A673 (cell line): ENCODE measurements around the gene GSDMA. TPM values are rescaled to one million over a fixed set of nuclear protein-coding genes. Genes with fewer than 3 reads are reported as not detected.

Source experiments
- BruUV-seq: library from RNA; stranded (reverse); fragments of 400-500 nt; replicated peaks from 2 replicates; lab custom pipeline; 2021; lab: Mats Ljungman, UMichigan
- CTCF ChIA-PET: fragments of 300-600 bp; sonication (Branson Sonifier 250); formaldehyde crosslinking; loops from one replicate; lab custom pipeline; 2022; ENCODE audit warnings: antibody characterized with exemption; lab: Charles Lee
- POLR2A ChIA-PET: fragments of 300-600 bp; sonication (Branson Sonifier 250); formaldehyde crosslinking; loops from one replicate; lab custom pipeline; 2022; ENCODE audit warnings: antibody characterized with exemption; ENCODE audit not compliant: low non-redundant PET; lab: Charles Lee
- DNase-seq: peaks from one replicate; pipeline ENCODE4 v3.0.0-alpha.2; 2015; ENCODE audit warnings: low spot score
- H3K27ac ChIP-seq: fragments of 200-600 bp; sonication (generic); 2 replicates; pipeline ENCODE4 v1.5.1; 2016; ENCODE audit warnings: mixed run types, low read depth, mild to moderate bottlenecking, mixed read lengths, antibody characterized with exemption, low read length; ENCODE audit not compliant: poor library complexity, severe bottlenecking
- H3K27me3 ChIP-seq: fragments of 200-600 bp; sonication (generic); replicated peaks from 2 replicates; pipeline ENCODE4 v1.6.1; 2017; ENCODE audit warnings: mixed run types, low read depth, mild to moderate bottlenecking, mixed read lengths, antibody characterized with exemption, low read length; ENCODE audit not compliant: insufficient read depth, poor library complexity
- H3K36me3 ChIP-seq: fragments of 200-600 bp; sonication (generic); 2 replicates; pipeline ENCODE4 v1.6.1; 2016; ENCODE audit warnings: mixed run types, mild to moderate bottlenecking, mixed read lengths, antibody characterized with exemption, low read length; ENCODE audit not compliant: insufficient read depth, poor library complexity, severe bottlenecking
- H3K4me1 ChIP-seq: fragments of 200-600 bp; sonication (generic); 2 replicates; pipeline ENCODE4 v1.6.1; 2017; ENCODE audit warnings: mixed run types, mild to moderate bottlenecking, mixed read lengths, antibody characterized with exemption, low read length; ENCODE audit not compliant: insufficient read depth, poor library complexity, severe bottlenecking
- H3K4me3 ChIP-seq: fragments of 200-600 bp; sonication (generic); 2 replicates; pipeline ENCODE4 v1.5.1; 2016; ENCODE audit warnings: low read depth, mixed run types, mild to moderate bottlenecking, mixed read lengths, low read length; ENCODE audit not compliant: poor library complexity, severe bottlenecking
- H3K9me3 ChIP-seq: fragments of 200-600 bp; sonication (generic); 2 replicates; pipeline ENCODE4 v1.6.1; 2016; ENCODE audit warnings: mixed run types, low read depth, mild to moderate bottlenecking, mixed read lengths, antibody characterized with exemption, low read length; ENCODE audit not compliant: poor library complexity, severe bottlenecking
- CTCF ChIP-seq: fragments of 300-800, 200-600 bp; sonication (generic); conservative IDR thresholded peaks from 2 replicates; pipeline ENCODE4 v1.5.1; 2017; ENCODE audit warnings: low read depth, mild to moderate bottlenecking, antibody characterized with exemption, low read length, moderate library complexity, mixed read lengths
- EZH2 ChIP-seq: fragments of 200-600 bp; sonication (generic); IDR thresholded peaks from 2 replicates; pipeline ENCODE4 v1.6.1; 2017; ENCODE audit warnings: borderline replicate concordance, low read depth, mild to moderate bottlenecking, mixed read lengths, antibody characterized with exemption, low read length; ENCODE audit not compliant: poor library complexity, severe bottlenecking
- intact Hi-C: fragments of 100-400 bp; cut with micrococcal nuclease; formaldehyde crosslinking; loops from one replicate; pipeline ENCODE4 v1.10.0; 2022; ENCODE audit not compliant: unreplicated experiment
- total RNA-seq: library from RNA; stranded (reverse); gene quantifications from 2 replicates; pipeline ENCODE4 v1.2.3, GENCODE V29; 2021

The GSDMA gene
- total RNA-seq, 1 experiment from 2014 or later: not detected

GRCh38 chr17:39981207-39981741 lies 18.5 kb downstream of the GSDMA start:
- TF ChIP-seq CTCF: no peak
- TF ChIP-seq EZH2: no peak
- CTCF ChIA-PET: interaction anchor here (1.3 kb wide), 1 partner anchor 23 kb away, joined by 7 read pairs; no protein-coding TSS in a partner anchor
- POLR2A ChIA-PET: interaction anchor here (0.6 to 1.0 kb wide), 2 partner anchors 33 to 100 kb away, joined by 3 to 9 read pairs; no protein-coding TSS in a partner anchor
- Histone ChIP-seq H3K36me3 (peaks cover 18% of the 10 kb centered on the region), H3K4me3 (peak overlapping the region; percentile 80), H3K27me3 (no peaks in the 10 kb centered on the region), H3K9me3 (no peaks in the 10 kb centered on the region), H3K27ac (peak overlapping the region; percentile 97), H3K4me1 (no peaks in the 10 kb centered on the region)
- intact Hi-C loops: no loop called here
- no peak for DNase-seq
- TSS peak; percentile 51 for BruUV-seq

GRCh38 chr17:39981766-39982375 lies 19.1 kb downstream of the GSDMA start:
- CTCF ChIA-PET: no interaction called here
- Histone ChIP-seq H3K4me1 (no peaks in the 10 kb centered on the region), H3K9me3 (no peaks in the 10 kb centered on the region), H3K36me3 (peaks cover 24% of the 10 kb centered on the region), H3K4me3 (peak overlapping the region; percentile 80), H3K27me3 (no peaks in the 10 kb centered on the region), H3K27ac (peak overlapping the region; percentile 97)
- POLR2A ChIA-PET: interaction anchor here (0.6 kb wide), 1 partner anchor 99 kb away, joined by 9 read pairs; no protein-coding TSS in a partner anchor
- intact Hi-C loops: no loop called here
- DNase-seq: no peak
- no TSS peak for BruUV-seq
- no peak for TF ChIP-seq EZH2
- no peak for TF ChIP-seq CTCF

GRCh38 chr17:39988206-39988810 lies 25.5 kb downstream of the GSDMA start:
- Histone ChIP-seq H3K36me3 (peaks cover 72% of the 10 kb centered on the region), H3K4me3 (no peak overlapping the region), H3K4me1 (no peaks in the 10 kb centered on the region), H3K27me3 (no peaks in the 10 kb centered on the region), H3K9me3 (no peaks in the 10 kb centered on the region), H3K27ac (no peak overlapping the region)
- no peak for DNase-seq
- intact Hi-C loops: no loop called here
- CTCF ChIA-PET: no interaction called here
- POLR2A ChIA-PET: no interaction called here
- TF ChIP-seq CTCF: no peak
- no TSS peak for BruUV-seq
